SK-N-SH (cell line): ENCODE results near the gene TNS4. TPM values are rescaled to one million over a fixed set of nuclear protein-coding genes. Genes with fewer than 3 reads are reported as not detected.

Source experiments
- CTCF ChIA-PET: fragments of 300-600, 350-600 bp; formaldehyde crosslinking; extraction: SDS; loops from one replicate; lab custom pipeline; 2021; lab: Yijun Ruan, JAX
- POLR2A ChIA-PET: fragments of 350-600 bp; sonication (Branson Sonifier 250); formaldehyde crosslinking; extraction: SDS; loops from one replicate; lab custom pipeline; 2020; ENCODE audit warnings: antibody characterized with exemption, inconsistent platforms; lab: Yijun Ruan, JAX
- DNase-seq: peaks from one replicate; pipeline ENCODE4 v3.0.0; 2012
- H2AFZ ChIP-seq: fragments of 200-600 bp; sonication (generic); 2 replicates; pipeline ENCODE4 v1.8.1; 2016; ENCODE audit warnings: antibody characterized with exemption, mild to moderate bottlenecking, low read depth
- H3F3A ChIP-seq: fragments of 200-600 bp; sonication (generic); replicated peaks from 2 replicates; pipeline ENCODE3; 2016; ENCODE audit warnings: antibody characterized with exemption, mild to moderate bottlenecking; ENCODE audit not compliant: insufficient read depth
- H3K27ac ChIP-seq, 2 experiments: fragments of 200-500 bp in 1 of 2; fragments of 200-600 bp in 1 of 2; sonication (Bioruptor generic) in 1 of 2; sonication (generic), shearing (Covaris generic) in 1 of 2; 2 replicates each; pipeline versions ENCODE4 v1.5.1 to v1.6.1; 2014 to 2016; ENCODE audit warnings: low read depth in 2 of 2, inconsistent platforms in 1 of 2, low read length in 1 of 2, mild to moderate bottlenecking in 1 of 2, mixed read lengths in 1 of 2
- H3K27me3 ChIP-seq: fragments of 200-600 bp; sonication (generic), shearing (Covaris generic); 2 replicates; pipeline ENCODE4 v1.6.1; 2016; ENCODE audit warnings: mixed run types; ENCODE audit not compliant: insufficient read depth
- H3K36me3 ChIP-seq, 2 experiments: fragments of 200-500 bp in 1 of 2; fragments of 200-600 bp in 1 of 2; sonication (Bioruptor generic) in 1 of 2; sonication (generic) in 1 of 2; replicated peaks in 1 of 2; 2 replicates each; pipeline versions ENCODE3 to v1.5.1; 2014 to 2016; ENCODE audit warnings: low read length in 1 of 2, mild to moderate bottlenecking in 1 of 2; ENCODE audit not compliant: insufficient read depth in 2 of 2, control insufficient read depth in 1 of 2
- H3K4me1 ChIP-seq, 2 experiments: fragments of 200-500 bp in 1 of 2; fragments of 200-600 bp in 1 of 2; sonication (Bioruptor generic) in 1 of 2; sonication (generic), shearing (Covaris generic) in 1 of 2; 2 replicates each; pipeline versions ENCODE4 v1.5.1 to v1.6.1; 2014 to 2016; ENCODE audit warnings: low read depth in 1 of 2, low read length in 1 of 2, mixed run types in 1 of 2; ENCODE audit not compliant: insufficient read depth in 2 of 2, control insufficient read depth in 1 of 2
- H3K4me2 ChIP-seq: fragments of 200-600 bp; sonication (generic), shearing (Covaris generic); 2 replicates; pipeline ENCODE4 v1.6.1; 2017; ENCODE audit warnings: mixed run types
- H3K4me3 ChIP-seq, 2 experiments: fragments of 200-500 bp in 1 of 2; fragments of 200-600 bp in 1 of 2; sonication (Bioruptor generic) in 1 of 2; sonication (generic), shearing (Covaris generic) in 1 of 2; 2 replicates each; pipeline versions ENCODE4 v1.5.1 to v1.8.1; 2014 to 2016; ENCODE audit warnings: low read depth in 2 of 2, inconsistent platforms in 1 of 2, low read length in 1 of 2, mild to moderate bottlenecking in 1 of 2, mixed read lengths in 1 of 2, moderate library complexity in 1 of 2
- H3K79me2 ChIP-seq: fragments of 200-600 bp; sonication (generic); 2 replicates; pipeline ENCODE4 v1.8.1; 2017; ENCODE audit warnings: mild to moderate bottlenecking; ENCODE audit not compliant: insufficient read depth
- H3K9ac ChIP-seq: fragments of 200-600 bp; sonication (generic); 2 replicates; pipeline ENCODE4 v1.6.1; 2017; ENCODE audit warnings: mixed run types
- H3K9me2 ChIP-seq: fragments of 200-600 bp; sonication (generic); 2 replicates; pipeline ENCODE4 v1.6.1; 2017; ENCODE audit warnings: mixed run types
- H3K9me3 ChIP-seq: fragments of 200-600 bp; sonication (generic); 2 replicates; pipeline ENCODE4 v1.6.1; 2017; ENCODE audit warnings: mixed run types, mild to moderate bottlenecking, moderate library complexity
- H4K20me1 ChIP-seq: fragments of 200-600 bp; sonication (generic); 2 replicates; pipeline ENCODE4 v1.6.1; 2017; ENCODE audit warnings: mild to moderate bottlenecking, mixed run types; ENCODE audit not compliant: insufficient read depth
- CTCF ChIP-seq: fragments of 200-600 bp; sonication (generic); IDR thresholded peaks from 2 replicates; pipeline ENCODE4 v1.6.1; 2017; ENCODE audit warnings: antibody characterized with exemption, mild to moderate bottlenecking, moderate library complexity
- ELF1 ChIP-seq: IDR thresholded peaks from 2 replicates; pipeline ENCODE4 v1.4.0; 2012
- FOXJ3 ChIP-seq: sonication (generic); formaldehyde crosslinking; IDR thresholded peaks from 2 replicates; pipeline ENCODE4 v1.5.1; 2020; ENCODE audit warnings: mild to moderate bottlenecking, missing genetic modification reagents
- GABPA ChIP-seq: IDR thresholded peaks from 2 replicates; pipeline ENCODE4 v1.4.0; 2012; ENCODE audit warnings: low read depth, mild to moderate bottlenecking
- PBX3 ChIP-seq: IDR thresholded peaks from 2 replicates; pipeline ENCODE4; 2012
- POLR2AphosphoS5 ChIP-seq: IDR thresholded peaks from 2 replicates; pipeline ENCODE4 v1.6.1; 2012; ENCODE audit warnings: low read depth, low read length
- RCOR1 ChIP-seq: fragments of 150-350 bp; IDR thresholded peaks from 2 replicates; pipeline ENCODE4 v1.6.1; 2017; ENCODE audit warnings: antibody characterized with exemption, low read length
- RFX5 ChIP-seq: IDR thresholded peaks from 2 replicates; pipeline ENCODE4 v1.6.1; 2012; ENCODE audit warnings: mild to moderate bottlenecking, improper control_type of control experiment, low read length
- YY1 ChIP-seq: IDR thresholded peaks from 2 replicates; pipeline ENCODE4 v1.4.0; 2012; ENCODE audit warnings: low read depth, mild to moderate bottlenecking
- WGBS: methylation state at CpG from one replicate; pipeline ENCODE4 v1.1.6; 2017; ENCODE audit warnings: low lambda C conversion rate; 5-methylcytosine and 5-hydroxymethylcytosine counted together
- polyA plus RNA-seq, 3 experiments: library from polyadenylated mRNA; depleted of rRNA; stranded (reverse); fragments of >200 nt; gene quantifications; 2 replicates each; pipeline ENCODE4 v1.2.3, GENCODE V29; 2012
- TF ChIP-seq, protein P1 (sequence below): IDR thresholded peaks from 2 replicates; pipeline ENCODE4 v1.6.1; 2012; ENCODE audit warnings: mild to moderate bottlenecking, low read depth, low read length, moderate library complexity

TNS4 gene
- polyA plus RNA-seq, 1 of the 3 experiments (the other 2 are of a cell fraction): not detected

GRCh38 chr17:40442392-40443195, 58.8 kb downstream of the TNS4 start:
- Histone ChIP-seq H3K9me3 (no peaks in the 10 kb centered on the region), H3K4me3 (peak overlapping the region; percentile 62 to 81), H2AFZ (peak overlapping the region; percentile 72; the same call in 1 of the 2 replicates), H3K79me2 (peaks cover 40% of the 10 kb centered on the region), H3F3A (no peaks in the 10 kb centered on the region), H3K4me2 (peak overlapping the region; percentile 69), H3K36me3 (no peaks in the 10 kb centered on the region), H3K9me2 (no peaks in the 10 kb centered on the region), H3K4me1 (peaks cover 3 to 36% of the 10 kb centered on the region in 2 experiments; a peak in 2 of 4 replicates), H3K27me3 (no peaks in the 10 kb centered on the region), H3K9ac (peak overlapping the region; percentile 74), H3K27ac (no peak overlapping the region; a peak in 1 of 4 replicates), H4K20me1 (no peaks in the 10 kb centered on the region)
- CTCF ChIA-PET: interaction anchor here (0.6 to 18.2 kb wide), 14 partner anchors 10 to 135 kb away, joined by 3 to 332 read pairs (median 10); no protein-coding TSS in a partner anchor
- no peak for TF ChIP-seq POLR2AphosphoS5
- TF ChIP-seq GABPA: no peak
- TF ChIP-seq CTCF: no peak
- no peak for TF ChIP-seq RCOR1
- TF ChIP-seq, protein P1, sequence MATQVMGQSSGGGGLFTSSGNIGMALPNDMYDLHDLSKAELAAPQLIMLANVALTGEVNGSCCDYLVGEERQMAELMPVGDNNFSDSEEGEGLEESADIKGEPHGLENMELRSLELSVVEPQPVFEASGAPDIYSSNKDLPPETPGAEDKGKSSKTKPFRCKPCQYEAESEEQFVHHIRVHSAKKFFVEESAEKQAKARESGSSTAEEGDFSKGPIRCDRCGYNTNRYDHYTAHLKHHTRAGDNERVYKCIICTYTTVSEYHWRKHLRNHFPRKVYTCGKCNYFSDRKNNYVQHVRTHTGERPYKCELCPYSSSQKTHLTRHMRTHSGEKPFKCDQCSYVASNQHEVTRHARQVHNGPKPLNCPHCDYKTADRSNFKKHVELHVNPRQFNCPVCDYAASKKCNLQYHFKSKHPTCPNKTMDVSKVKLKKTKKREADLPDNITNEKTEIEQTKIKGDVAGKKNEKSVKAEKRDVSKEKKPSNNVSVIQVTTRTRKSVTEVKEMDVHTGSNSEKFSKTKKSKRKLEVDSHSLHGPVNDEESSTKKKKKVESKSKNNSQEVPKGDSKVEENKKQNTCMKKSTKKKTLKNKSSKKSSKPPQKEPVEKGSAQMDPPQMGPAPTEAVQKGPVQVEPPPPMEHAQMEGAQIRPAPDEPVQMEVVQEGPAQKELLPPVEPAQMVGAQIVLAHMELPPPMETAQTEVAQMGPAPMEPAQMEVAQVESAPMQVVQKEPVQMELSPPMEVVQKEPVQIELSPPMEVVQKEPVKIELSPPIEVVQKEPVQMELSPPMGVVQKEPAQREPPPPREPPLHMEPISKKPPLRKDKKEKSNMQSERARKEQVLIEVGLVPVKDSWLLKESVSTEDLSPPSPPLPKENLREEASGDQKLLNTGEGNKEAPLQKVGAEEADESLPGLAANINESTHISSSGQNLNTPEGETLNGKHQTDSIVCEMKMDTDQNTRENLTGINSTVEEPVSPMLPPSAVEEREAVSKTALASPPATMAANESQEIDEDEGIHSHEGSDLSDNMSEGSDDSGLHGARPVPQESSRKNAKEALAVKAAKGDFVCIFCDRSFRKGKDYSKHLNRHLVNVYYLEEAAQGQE: no peak
- WGBS: 73% methylated on average over 23 of the region's 29 CpGs
- no peak for DNase-seq
- POLR2A ChIA-PET: interaction anchor here (1.1 to 1.3 kb wide), 2 partner anchors 20 to 91 kb away, joined by 5 read pairs; no protein-coding TSS in a partner anchor

GRCh38 chr17:40440166-40440565, 61.3 kb downstream of the TNS4 start:
- no peaks in the 10 kb centered on the region for H3K9me3 ChIP-seq

More at GRCh38 chr17:40440166-40440565, 61.3 kb downstream of the TNS4 start:
- Histone ChIP-seq H3K9me2 (no peaks in the 10 kb centered on the region), H3F3A (no peaks in the 10 kb centered on the region), H2AFZ (no peak overlapping the region), H3K27me3 (no peaks in the 10 kb centered on the region), H3K9ac (no peak overlapping the region), H3K36me3 (no peaks in the 10 kb centered on the region), H3K79me2 (peaks cover 15% of the 10 kb centered on the region), H4K20me1 (no peaks in the 10 kb centered on the region), H3K4me1 (peaks cover 3 to 24% of the 10 kb centered on the region in 2 experiments; a peak in 2 of 4 replicates), H3K27ac (no peak overlapping the region), H3K4me3 (no peak overlapping the region), H3K4me2 (no peak overlapping the region)
- POLR2A ChIA-PET: no interaction called here
- TF ChIP-seq RCOR1: no peak
- no peak for TF ChIP-seq YY1
- no peak for TF ChIP-seq FOXJ3 (CRISPR knock-in tag)
- TF ChIP-seq ELF1: no peak
- no peak for TF ChIP-seq RFX5
- no peak for TF ChIP-seq PBX3
- no peak for TF ChIP-seq GABPA
- whole genome bisulfite sequencing: 66% methylated on average over 4 of the region's 4 CpGs
- CTCF ChIA-PET: interaction anchor here (0.9 to 18.2 kb wide), 25 partner anchors 8 to 137 kb away, joined by 3 to 332 read pairs (median 7); partner anchors contain the start of gene TOP2A
- DNase-seq: no peak
